CD14-positive monocyte (primary cell): Measurements from ENCODE around the gene THSD4. TPM values are rescaled to one million over a fixed set of nuclear protein-coding genes. Genes with fewer than 3 reads are reported as not detected.

ENCODE experiments used
- DNase-seq, 3 donors: peaks; one replicate each; pipeline ENCODE4 v3.0.0-alpha.2; 2011 to 2022
- H2AFZ ChIP-seq: 2 replicates; pipeline ENCODE4 v1.6.0; 2012; ENCODE audit warnings: mild to moderate bottlenecking, low read depth, low read length, inconsistent platforms; ENCODE audit not compliant: insufficient read depth, poor library complexity, severe bottlenecking
- H3K27ac ChIP-seq, 2 donors: 1 replicate in 1 of 2; 2 replicates in 1 of 2; pipeline ENCODE4 v1.5.1; 2012 to 2013; ENCODE audit warnings: low read length in 2 of 2, control low read depth in 1 of 2, inconsistent platforms in 1 of 2, low read depth in 1 of 2, mild to moderate bottlenecking in 1 of 2
- H3K27me3 ChIP-seq, 2 donors: one replicate each; pipeline versions ENCODE4 v1.6.0 to v1.6.1; 2011 to 2013; ENCODE audit warnings: low read length in 2 of 2; ENCODE audit not compliant: control insufficient read depth in 2 of 2, insufficient read depth in 2 of 2
- H3K36me3 ChIP-seq, 2 donors: replicated peaks in 1 of 2; 1 replicate in 1 of 2; 2 replicates in 1 of 2; pipeline versions ENCODE4 v1.5.1 to v1.6.1; 2012 to 2013; ENCODE audit warnings: low read length in 2 of 2, control low read depth in 1 of 2, inconsistent platforms in 1 of 2, mild to moderate bottlenecking in 1 of 2; ENCODE audit not compliant: insufficient read depth in 2 of 2, control insufficient read depth in 1 of 2
- H3K4me1 ChIP-seq, 2 donors: 1 replicate in 1 of 2; 2 replicates in 1 of 2; pipeline versions ENCODE4 v1.5.1 to v1.6.1; 2012 to 2013; ENCODE audit warnings: low read length in 2 of 2, control low read depth in 1 of 2, inconsistent platforms in 1 of 2, mild to moderate bottlenecking in 1 of 2, moderate library complexity in 1 of 2; ENCODE audit not compliant: insufficient read depth in 2 of 2, control insufficient read depth in 1 of 2
- H3K4me2 ChIP-seq: replicated peaks from 2 replicates; pipeline ENCODE3; 2012; ENCODE audit warnings: low read length, moderate library complexity, mild to moderate bottlenecking; ENCODE audit not compliant: poor library complexity, severe bottlenecking; ENCODE audit errors: extremely low read depth
- H3K4me3 ChIP-seq, 3 experiments: fragments of 200-600 bp in 1 of 3; sonication (generic) in 1 of 3; replicated peaks in 1 of 3; 1 replicate in 2 of 3; 2 replicates in 1 of 3; pipeline ENCODE4 v1.5.1; 2011 to 2013; ENCODE audit warnings: low read length in 3 of 3, mild to moderate bottlenecking in 3 of 3, control low read depth in 2 of 3, low read depth in 2 of 3, inconsistent platforms in 1 of 3, moderate library complexity in 1 of 3
- H3K79me2 ChIP-seq: 2 replicates; pipeline ENCODE4 v1.6.0; 2012; ENCODE audit warnings: mild to moderate bottlenecking, control low read depth, inconsistent platforms, low read length, moderate library complexity; ENCODE audit not compliant: insufficient read depth
- H3K9ac ChIP-seq: 2 replicates; pipeline ENCODE4 v1.6.0; 2017; ENCODE audit warnings: low read length, mild to moderate bottlenecking; ENCODE audit not compliant: insufficient read depth, poor library complexity, severe bottlenecking
- H3K9me3 ChIP-seq, 2 donors: replicated peaks in 1 of 2; 1 replicate in 1 of 2; 2 replicates in 1 of 2; pipeline versions ENCODE4 v1.5.1 to v1.6.1; 2012 to 2013; ENCODE audit warnings: low read length in 2 of 2, control low read depth in 1 of 2; ENCODE audit not compliant: control insufficient read depth in 1 of 2, insufficient read depth in 1 of 2
- H4K20me1 ChIP-seq: 2 replicates; pipeline ENCODE4 v1.6.0; 2012; ENCODE audit warnings: mild to moderate bottlenecking, low read length, control low read depth, moderate library complexity; ENCODE audit not compliant: insufficient read depth
- H3K27ac Mint-ChIP-seq, 7 donors: one replicate each; pipeline ENCODE4 v1.8.0; 2020; ENCODE audit warnings: mild to moderate bottlenecking in 7 of 7, mixed read lengths in 7 of 7, moderate library complexity in 6 of 7, inconsistent platforms in 2 of 7
- H3K27me3 Mint-ChIP-seq, 3 donors: one replicate each; pipeline ENCODE4 v1.8.0; 2021 to 2022; ENCODE audit warnings: low read depth in 3 of 3, mild to moderate bottlenecking in 3 of 3, mixed read lengths in 3 of 3, moderate library complexity in 3 of 3, inconsistent platforms in 1 of 3
- H3K36me3 Mint-ChIP-seq, 2 donors: one replicate each; pipeline ENCODE4 v1.8.0; 2020; ENCODE audit warnings: mixed read lengths in 2 of 2, inconsistent platforms in 1 of 2, mild to moderate bottlenecking in 1 of 2
- H3K4me1 Mint-ChIP-seq: one replicate; pipeline ENCODE4 v1.8.0; 2020; ENCODE audit warnings: mild to moderate bottlenecking, mixed read lengths
- H3K4me3 Mint-ChIP-seq, 2 donors: one replicate each; pipeline ENCODE4 v1.8.0; 2020; ENCODE audit warnings: mild to moderate bottlenecking in 2 of 2, mixed read lengths in 2 of 2, moderate library complexity in 1 of 2
- H3K9me3 Mint-ChIP-seq, 7 donors: one replicate each; pipeline ENCODE4 v1.8.0; 2020 to 2022; ENCODE audit warnings: mixed read lengths in 7 of 7, mild to moderate bottlenecking in 6 of 7, moderate library complexity in 6 of 7, inconsistent platforms in 2 of 7
- WGBS: methylation state at CpG from one replicate; pipeline ENCODE4 v1.1.5; 2013; ENCODE audit warnings: missing lambda C conversion rate; ENCODE audit not compliant: insufficient coverage; 5-methylcytosine and 5-hydroxymethylcytosine counted together
- intact Hi-C, 2 donors: fragments of 100-400 bp; cut with micrococcal nuclease; formaldehyde crosslinking; loops; one replicate each; pipeline versions ENCODE4 v1.15.0 to v1.15.1; 2023
- polyA plus RNA-seq, 3 donors: library from polyadenylated mRNA; depleted of rRNA in 1 of 3; unstranded in 2 of 3; stranded (reverse) in 1 of 3; fragments of 300-500 nt in 2 of 3; fragments of >200 nt in 1 of 3; fragmentation: Illumina TruSeq in 2 of 3; gene quantifications; 1 replicate in 2 of 3; 2 replicates in 1 of 3; pipeline ENCODE4 v1.2.3, GENCODE V29; 2012 to 2021
- TF ChIP-seq, protein P1 (sequence below): fragments of 200-600 bp; IDR thresholded peaks from one replicate; pipeline ENCODE4 v1.8.0; 2022; ENCODE audit warnings: antibody characterized with exemption, mild to moderate bottlenecking

THSD4 gene
- polyA plus RNA-seq, 3 donors, result not detected

DNA sequence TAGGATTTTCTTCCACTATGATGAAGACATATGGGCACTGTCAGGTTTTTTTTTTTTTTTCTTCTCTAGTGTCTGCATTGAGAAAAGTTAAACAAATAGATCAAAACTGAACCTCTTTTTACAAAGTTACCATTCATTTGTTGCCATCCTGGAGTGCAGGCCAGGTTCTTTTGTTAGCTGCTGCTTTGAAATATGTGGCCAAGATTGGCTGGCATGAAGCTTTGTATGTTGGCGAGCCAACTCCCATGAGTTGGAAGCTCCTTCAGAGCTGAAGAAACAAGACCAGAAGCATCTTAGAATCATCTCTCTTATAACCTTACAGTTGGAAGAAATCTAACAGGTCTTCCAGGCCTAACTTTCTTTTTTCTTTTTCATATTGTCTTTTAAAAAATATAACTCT lies 346.5 kb downstream of the THSD4 start:
- no peak overlapping the region for H3K4me2 ChIP-seq
- no peak overlapping the region for H3K27ac ChIP-seq
- H3K27ac Mint-ChIP-seq, result no peak overlapping the region

GRCh38 chr15:71462638-71463037 lies 347.4 kb downstream of the THSD4 start:
- H3K9ac ChIP-seq, result no peak overlapping the region
- no peaks in the 10 kb centered on the region for H3K9me3 ChIP-seq
- Mint-ChIP-seq H3K4me3 (no peak overlapping the region), H3K36me3 (no peaks in the 10 kb centered on the region), H3K27ac (no peak overlapping the region), H3K4me1 (no peaks in the 10 kb centered on the region), H3K9me3 (peaks cover 0 to 7% (median 2%) of the 10 kb centered on the region in 7 donors), H3K27me3 (peaks cover 6 to 12% (median 7%) of the 10 kb centered on the region in 3 donors)
- no peaks in the 10 kb centered on the region for H3K36me3 ChIP-seq
- WGBS, result 100% methylated on average over 1 of the region's 1 CpG
- no peaks in the 10 kb centered on the region for H4K20me1 ChIP-seq
- DNase-seq, result no peak
- TF ChIP-seq, protein P1, sequence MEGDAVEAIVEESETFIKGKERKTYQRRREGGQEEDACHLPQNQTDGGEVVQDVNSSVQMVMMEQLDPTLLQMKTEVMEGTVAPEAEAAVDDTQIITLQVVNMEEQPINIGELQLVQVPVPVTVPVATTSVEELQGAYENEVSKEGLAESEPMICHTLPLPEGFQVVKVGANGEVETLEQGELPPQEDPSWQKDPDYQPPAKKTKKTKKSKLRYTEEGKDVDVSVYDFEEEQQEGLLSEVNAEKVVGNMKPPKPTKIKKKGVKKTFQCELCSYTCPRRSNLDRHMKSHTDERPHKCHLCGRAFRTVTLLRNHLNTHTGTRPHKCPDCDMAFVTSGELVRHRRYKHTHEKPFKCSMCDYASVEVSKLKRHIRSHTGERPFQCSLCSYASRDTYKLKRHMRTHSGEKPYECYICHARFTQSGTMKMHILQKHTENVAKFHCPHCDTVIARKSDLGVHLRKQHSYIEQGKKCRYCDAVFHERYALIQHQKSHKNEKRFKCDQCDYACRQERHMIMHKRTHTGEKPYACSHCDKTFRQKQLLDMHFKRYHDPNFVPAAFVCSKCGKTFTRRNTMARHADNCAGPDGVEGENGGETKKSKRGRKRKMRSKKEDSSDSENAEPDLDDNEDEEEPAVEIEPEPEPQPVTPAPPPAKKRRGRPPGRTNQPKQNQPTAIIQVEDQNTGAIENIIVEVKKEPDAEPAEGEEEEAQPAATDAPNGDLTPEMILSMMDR, result no peak
- H3K27ac ChIP-seq, result no peak overlapping the region
- H3K79me2 ChIP-seq, result no peaks in the 10 kb centered on the region
- no peaks in the 10 kb centered on the region for H3K4me1 ChIP-seq
- intact Hi-C loops, result no loop called here
- no peaks in the 10 kb centered on the region for H3K27me3 ChIP-seq
- no peak overlapping the region for H2AFZ ChIP-seq
- no peak overlapping the region for H3K4me3 ChIP-seq
- H3K4me2 ChIP-seq, result no peak overlapping the region

More for the DNA sequence above, 346.5 kb downstream of the THSD4 start:
- Mint-ChIP-seq H3K9me3 (peaks cover 0 to 7% (median 2%) of the 10 kb centered on the region in 7 donors), H3K4me1 (no peaks in the 10 kb centered on the region), H3K27me3 (peaks cover 6 to 13% (median 7%) of the 10 kb centered on the region in 3 donors), H3K36me3 (no peaks in the 10 kb centered on the region), H3K4me3 (no peak overlapping the region)
- Histone ChIP-seq H3K9ac (no peak overlapping the region), H3K9me3 (no peaks in the 10 kb centered on the region), H3K79me2 (no peaks in the 10 kb centered on the region), H3K36me3 (no peaks in the 10 kb centered on the region), H3K27me3 (no peaks in the 10 kb centered on the region), H4K20me1 (no peaks in the 10 kb centered on the region), H2AFZ (no peak overlapping the region), H3K4me3 (no peak overlapping the region), H3K4me1 (no peaks in the 10 kb centered on the region)
- no peak for DNase-seq
- 67% methylated on average over 1 of the region's 1 CpG for WGBS
- TF ChIP-seq, protein P1, result no peak
- intact Hi-C loops, result no loop called here
